BE2C (cell line): ENCODE measurements around the gene ADCY9.

Source experiments
- DNase-seq: peaks from one replicate; pipeline ENCODE4 v3.0.0-alpha.2; 2020
- H3K27me3 ChIP-seq: fragments of 250-450 bp; sonication (Bioruptor Pico); 2 replicates; pipeline ENCODE4 v1.5.1; 2020; ENCODE audit warnings: mild to moderate bottlenecking
- H3K36me3 ChIP-seq: fragments of 250-450 bp; sonication (Bioruptor Pico); 2 replicates; pipeline ENCODE4 v1.5.1; 2020; ENCODE audit warnings: mild to moderate bottlenecking
- H3K4me1 ChIP-seq: fragments of 250-450 bp; sonication (Bioruptor Pico); 2 replicates; pipeline ENCODE4 v1.5.1; 2020
- H3K4me3 ChIP-seq: 2 replicates; pipeline ENCODE4 v1.5.1; 2011; ENCODE audit warnings: low read depth, low read length
- H3K9me3 ChIP-seq: fragments of 250-450 bp; sonication (Bioruptor Pico); 2 replicates; pipeline ENCODE4 v1.5.1; 2020
- CTCF ChIP-seq: IDR thresholded peaks from 2 replicates; pipeline ENCODE4 v1.5.1; 2012; ENCODE audit warnings: mild to moderate bottlenecking, low read depth, low read length

Gene ADCY9

GRCh38 chr16:3968551-3968950 is 147.7 kb downstream of the ADCY9 start:
- DNase-seq: no peak
- Histone ChIP-seq H3K4me1 (no peaks in the 10 kb centered on the region), H3K4me3 (no peak overlapping the region), H3K36me3 (peaks cover 11% of the 10 kb centered on the region), H3K27me3 (no peaks in the 10 kb centered on the region), H3K9me3 (no peaks in the 10 kb centered on the region)
- no peak for TF ChIP-seq CTCF

GRCh38 chr16:3966681-3967080 is 149.6 kb downstream of the ADCY9 start:
- Histone ChIP-seq H3K27me3 (no peaks in the 10 kb centered on the region), H3K9me3 (no peaks in the 10 kb centered on the region), H3K36me3 (peaks cover 11% of the 10 kb centered on the region), H3K4me3 (no peak overlapping the region), H3K4me1 (no peaks in the 10 kb centered on the region)
- DNase-seq: no peak
- TF ChIP-seq CTCF: no peak

DNA sequence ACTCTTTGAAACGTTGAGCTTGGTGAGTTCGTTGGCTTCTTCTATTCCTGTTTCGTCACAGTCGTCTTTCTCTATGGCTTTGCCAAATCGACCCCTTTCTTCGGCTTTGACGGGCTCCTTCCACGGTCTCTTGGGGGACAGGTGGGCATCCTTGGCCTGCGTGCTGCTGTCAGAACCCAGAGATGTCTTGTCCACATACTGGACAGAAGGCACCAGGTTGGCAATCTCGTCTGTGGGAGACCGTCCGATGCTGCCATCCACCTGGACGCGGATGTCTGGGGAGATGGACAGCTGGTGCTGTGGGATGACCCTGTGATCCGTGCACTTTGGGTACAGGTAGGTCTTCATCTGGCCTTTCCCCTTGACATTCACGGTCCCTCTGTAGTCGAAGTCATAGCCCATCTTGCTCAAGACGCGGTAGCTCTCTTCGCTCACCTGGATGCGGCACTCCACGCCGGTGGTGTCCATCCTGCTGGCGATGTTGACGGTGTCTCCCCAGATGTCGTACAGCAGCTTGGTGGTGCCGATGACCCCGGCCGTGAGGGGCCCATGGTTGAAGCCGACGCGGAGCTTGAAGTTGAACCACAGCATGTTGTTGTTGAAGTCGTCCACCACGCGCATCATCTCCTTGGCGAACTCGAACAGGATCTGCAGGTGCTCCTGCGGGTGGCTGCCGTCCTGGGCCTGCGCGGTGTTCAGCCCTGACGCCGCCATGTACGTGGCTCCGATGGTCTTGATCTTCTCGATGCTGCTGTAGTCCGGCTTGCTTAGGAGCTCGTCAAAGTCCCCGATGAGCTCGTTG is 150.3 kb downstream of the ADCY9 start:
- H3K4me1 ChIP-seq: no peaks in the 10 kb centered on the region
- H3K36me3 ChIP-seq: peaks cover 11% of the 10 kb centered on the region
- no peak for DNase-seq
- TF ChIP-seq CTCF: no peak
- no peaks in the 10 kb centered on the region for H3K9me3 ChIP-seq
- no peak overlapping the region for H3K4me3 ChIP-seq
- no peaks in the 10 kb centered on the region for H3K27me3 ChIP-seq

DNA sequence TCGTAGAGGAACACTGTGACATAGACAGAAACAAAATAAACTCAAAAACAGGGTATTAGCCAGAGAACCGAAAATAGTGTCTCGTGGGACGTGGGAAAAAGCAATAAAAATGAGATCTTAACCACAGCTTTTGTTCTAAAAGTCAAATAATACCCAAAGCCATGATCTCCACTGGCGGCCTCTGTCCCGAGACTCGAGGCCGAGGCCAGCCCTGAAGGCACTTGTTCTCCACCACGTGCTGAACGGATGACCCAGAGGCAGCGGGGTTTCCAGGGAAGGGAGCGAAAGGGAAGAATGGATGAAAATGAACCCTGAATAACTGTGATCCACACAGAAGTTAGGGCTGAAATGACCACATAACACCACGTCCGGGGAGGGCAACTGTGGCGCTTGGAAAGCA is 150.9 kb downstream of the ADCY9 start:
- H3K4me3 ChIP-seq: no peak overlapping the region
- 0 out of 2 replicates have a peak, but pooled peaks cover under 1% of the 10 kb centered on the region for H3K27me3 ChIP-seq
- no peaks in the 10 kb centered on the region for H3K9me3 ChIP-seq
- no peak for TF ChIP-seq CTCF
- peaks cover 11% of the 10 kb centered on the region for H3K36me3 ChIP-seq
- H3K4me1 ChIP-seq: no peaks in the 10 kb centered on the region
- no peak for DNase-seq

GRCh38 chr16:3964686-3965290 is 151.5 kb downstream of the ADCY9 start:
- TF ChIP-seq CTCF: no peak
- no peaks in the 10 kb centered on the region for H3K4me1 ChIP-seq
- H3K9me3 ChIP-seq: no peaks in the 10 kb centered on the region
- H3K36me3 ChIP-seq: peaks cover 11% of the 10 kb centered on the region
- no peak for DNase-seq
- H3K27me3 ChIP-seq: peaks cover 3% of the 10 kb centered on the region; the same call in 1 of the 2 replicates
- no peak overlapping the region for H3K4me3 ChIP-seq
